Activated CD4-positive, CD25-positive, alpha-beta regulatory T cell treated with anti-CD3 and anti-CD28 coated beads, Interleukin-2, amount 50 U/mL, for 16 hours (primary cell): Measurements from ENCODE around the gene MYCBPAP.

Source experiments
- DNase-seq: peaks from one replicate; pipeline ENCODE4 v3.0.0-alpha.2; 2020; ENCODE audit warnings: low read depth, low spot score

Gene MYCBPAP

DNA sequence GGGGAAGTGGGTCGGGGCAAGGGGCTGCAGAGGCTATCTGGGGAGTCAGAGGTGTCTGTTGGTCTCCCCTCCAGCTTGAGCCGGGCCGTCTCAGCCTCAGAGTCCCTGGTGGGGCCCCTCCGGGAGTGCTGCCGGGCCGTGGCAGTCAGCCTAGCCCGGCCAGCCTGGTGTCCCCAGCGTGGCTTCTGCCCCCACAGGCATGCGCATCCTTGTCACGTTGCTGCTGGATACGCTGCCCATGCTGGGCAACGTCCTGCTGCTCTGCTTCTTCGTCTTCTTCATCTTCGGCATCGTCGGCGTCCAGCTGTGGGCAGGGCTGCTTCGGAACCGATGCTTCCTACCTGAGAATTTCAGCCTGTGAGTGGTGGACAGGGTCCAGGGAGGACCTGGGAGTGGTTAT, 63.4 kb downstream of the MYCBPAP start:
- no peak for DNase-seq

DNA sequence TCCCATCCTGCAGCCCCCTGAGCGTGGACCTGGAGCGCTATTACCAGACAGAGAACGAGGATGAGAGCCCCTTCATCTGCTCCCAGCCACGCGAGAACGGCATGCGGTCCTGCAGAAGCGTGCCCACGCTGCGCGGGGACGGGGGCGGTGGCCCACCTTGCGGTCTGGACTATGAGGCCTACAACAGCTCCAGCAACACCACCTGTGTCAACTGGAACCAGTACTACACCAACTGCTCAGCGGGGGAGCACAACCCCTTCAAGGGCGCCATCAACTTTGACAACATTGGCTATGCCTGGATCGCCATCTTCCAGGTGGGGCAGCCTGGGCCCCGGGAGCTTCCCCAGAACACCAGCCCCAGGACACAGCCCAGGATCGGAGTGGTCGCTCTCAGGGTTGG, 64.3 kb downstream of the MYCBPAP start:
- DNase-seq = no peak

DNA sequence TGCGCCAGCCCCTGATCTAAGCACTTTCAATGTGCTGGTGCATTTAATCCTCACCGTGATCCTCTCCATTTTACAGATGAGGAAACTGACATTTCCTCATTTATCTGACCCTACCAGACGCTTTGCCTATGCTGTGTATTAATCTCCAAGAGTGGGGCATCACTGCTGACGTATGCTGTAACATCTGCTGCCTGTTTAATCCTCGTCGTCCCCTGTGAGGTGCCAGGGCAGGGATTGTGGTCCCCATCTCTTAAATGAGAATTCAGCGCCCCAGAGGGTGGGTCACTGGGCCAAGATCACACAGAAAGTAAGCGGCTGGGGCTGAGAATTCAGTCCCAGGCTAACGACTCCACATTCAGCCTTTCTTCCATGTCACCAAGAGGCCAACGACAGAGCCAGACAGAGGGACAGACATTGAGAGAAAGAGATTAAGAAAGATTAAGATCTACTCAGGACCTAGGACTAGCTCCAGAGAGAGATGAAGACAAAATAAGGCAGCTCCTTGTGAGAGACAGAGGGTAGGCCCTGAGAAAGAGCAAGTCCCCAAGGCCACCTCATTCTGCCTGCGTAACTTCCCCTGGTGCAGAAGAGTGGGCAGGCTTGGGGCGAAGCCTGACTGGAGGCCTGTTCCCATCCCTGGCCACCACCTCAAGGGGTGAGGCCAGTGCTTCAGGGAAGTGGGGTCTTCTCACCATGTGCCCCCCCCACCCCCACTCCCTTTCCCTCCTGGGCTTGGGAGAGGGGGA, 65.8 kb downstream of the MYCBPAP start:
- DNase-seq = no peak

DNA sequence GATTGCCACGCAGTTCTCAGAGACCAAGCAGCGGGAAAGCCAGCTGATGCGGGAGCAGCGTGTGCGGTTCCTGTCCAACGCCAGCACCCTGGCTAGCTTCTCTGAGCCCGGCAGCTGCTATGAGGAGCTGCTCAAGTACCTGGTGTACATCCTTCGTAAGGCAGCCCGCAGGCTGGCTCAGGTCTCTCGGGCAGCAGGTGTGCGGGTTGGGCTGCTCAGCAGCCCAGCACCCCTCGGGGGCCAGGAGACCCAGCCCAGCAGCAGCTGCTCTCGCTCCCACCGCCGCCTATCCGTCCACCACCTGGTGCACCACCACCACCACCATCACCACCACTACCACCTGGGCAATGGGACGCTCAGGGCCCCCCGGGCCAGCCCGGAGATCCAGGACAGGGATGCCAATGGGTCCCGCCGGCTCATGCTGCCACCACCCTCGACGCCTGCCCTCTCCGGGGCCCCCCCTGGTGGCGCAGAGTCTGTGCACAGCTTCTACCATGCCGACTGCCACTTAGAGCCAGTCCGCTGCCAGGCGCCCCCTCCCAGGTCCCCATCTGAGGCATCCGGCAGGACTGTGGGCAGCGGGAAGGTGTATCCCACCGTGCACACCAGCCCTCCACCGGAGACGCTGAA, 67.5 kb downstream of the MYCBPAP start:
- DNase-seq = no peak

DNA sequence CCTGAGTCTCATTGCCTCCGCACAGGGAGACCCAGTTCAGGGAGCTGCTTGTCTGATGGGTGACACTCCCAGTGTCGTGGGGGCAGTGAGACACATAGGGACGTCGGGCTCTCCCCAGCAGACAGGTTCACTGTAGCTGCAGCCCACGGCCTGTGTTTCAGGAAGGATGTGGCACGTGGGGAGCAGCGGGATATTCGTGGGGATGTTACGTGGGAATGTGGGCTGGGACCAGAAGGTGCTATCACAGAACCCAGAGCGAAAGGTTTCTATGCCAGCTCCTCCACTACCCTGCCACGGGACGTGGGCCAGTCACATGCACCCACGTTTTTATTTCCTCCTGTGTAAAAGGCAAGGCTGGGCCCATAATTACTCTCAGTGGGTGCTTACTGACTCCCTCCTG, 68.6 kb downstream of the MYCBPAP start:
- no peak for DNase-seq

DNA sequence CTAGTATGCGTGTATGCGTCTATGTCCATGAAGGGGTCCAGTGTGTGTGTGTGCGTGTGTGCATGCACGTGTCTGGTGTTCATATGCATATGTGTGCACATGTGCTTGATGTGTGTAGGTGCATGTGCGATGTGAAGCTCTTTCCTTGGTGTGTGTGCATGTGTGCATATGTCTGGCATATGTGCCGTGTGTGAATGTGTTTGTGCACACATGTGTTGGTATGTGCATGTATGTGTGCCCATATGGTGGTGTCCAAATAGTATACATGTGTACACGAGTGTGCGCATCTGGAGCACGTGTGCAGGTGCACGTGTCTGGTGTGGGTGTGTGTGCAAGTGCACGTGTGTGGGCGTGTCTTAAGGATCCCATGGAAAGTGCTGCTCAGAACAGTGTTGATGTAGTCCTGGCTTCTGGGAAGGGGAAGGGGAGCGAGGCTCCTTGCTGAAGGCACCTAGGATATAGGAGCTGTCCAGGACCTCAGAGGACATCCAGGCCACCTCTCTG, 69.3 kb downstream of the MYCBPAP start:
- DNase-seq = no peak

DNA sequence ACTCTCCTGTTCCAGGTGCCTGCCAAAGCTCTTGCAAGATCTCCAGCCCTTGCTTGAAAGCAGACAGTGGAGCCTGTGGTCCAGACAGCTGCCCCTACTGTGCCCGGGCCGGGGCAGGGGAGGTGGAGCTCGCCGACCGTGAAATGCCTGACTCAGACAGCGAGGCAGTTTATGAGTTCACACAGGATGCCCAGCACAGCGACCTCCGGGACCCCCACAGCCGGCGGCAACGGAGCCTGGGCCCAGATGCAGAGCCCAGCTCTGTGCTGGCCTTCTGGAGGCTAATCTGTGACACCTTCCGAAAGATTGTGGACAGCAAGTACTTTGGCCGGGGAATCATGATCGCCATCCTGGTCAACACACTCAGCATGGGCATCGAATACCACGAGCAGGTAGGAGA, 69.9 kb downstream of the MYCBPAP start:
- no peak for DNase-seq

DNA sequence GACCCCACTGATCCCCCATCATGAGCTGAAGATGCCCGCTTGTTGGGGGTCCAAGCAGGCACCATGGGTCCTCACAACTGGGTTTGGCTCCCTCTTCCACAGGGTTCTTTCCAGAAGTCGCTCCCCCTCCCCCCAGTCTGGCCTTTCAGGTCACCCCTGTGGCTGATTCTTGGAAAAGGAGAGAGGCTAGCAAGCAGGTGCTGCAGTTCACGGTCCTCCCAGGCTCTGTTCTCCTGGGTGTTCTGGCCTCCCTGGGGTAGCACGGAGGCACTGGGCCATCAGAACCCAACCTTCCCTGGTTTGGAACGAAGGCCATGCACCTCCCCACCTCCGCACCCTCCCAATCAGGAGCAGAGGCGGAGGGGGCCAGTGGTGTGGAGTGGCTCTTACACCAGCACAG, 71.2 kb downstream of the MYCBPAP start:
- DNase-seq = no peak

DNA sequence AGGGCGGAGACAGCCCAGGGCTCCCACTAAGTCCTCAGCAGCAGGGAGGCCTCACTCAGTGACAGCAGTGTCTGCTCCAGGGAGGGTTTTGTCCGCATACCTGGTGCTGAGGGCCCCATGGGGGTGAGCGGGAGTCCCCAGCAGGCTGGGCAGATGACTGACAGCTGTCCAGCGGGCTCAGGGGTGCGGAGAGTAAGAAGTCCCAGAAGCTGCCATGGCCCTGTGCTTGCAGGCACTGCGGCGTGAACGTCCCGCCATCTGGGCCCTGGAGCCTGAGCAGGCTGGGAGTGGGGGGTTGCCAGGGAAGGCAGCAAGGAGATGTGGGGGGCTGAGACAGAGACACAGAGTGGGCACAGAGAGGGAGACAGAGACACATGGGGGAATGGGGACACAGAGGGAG, 72.4 kb downstream of the MYCBPAP start:
- DNase-seq = no peak
